ENCODE data around the gene PRCP.

DNA sequence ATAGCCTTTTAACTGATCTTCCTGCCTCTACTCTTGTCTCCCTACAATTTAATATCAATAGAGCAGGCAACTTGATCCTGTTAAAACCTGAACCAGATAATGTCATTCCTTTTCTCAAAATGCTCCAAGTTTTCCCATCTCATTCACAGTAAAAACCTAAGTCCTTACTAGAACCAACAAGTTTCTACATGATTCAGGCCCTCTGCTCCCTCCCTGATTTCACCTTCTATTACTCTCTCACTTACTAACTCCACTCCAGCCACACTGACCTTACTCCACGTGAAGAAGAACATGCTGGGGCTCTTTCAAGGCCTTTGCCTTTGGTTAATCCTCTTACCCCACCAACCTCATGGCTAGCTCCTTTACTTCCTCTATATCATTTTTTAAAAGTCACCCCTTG, 71.1 kb downstream of the PRCP start:
- TF ChIP-seq, protein P1, sequence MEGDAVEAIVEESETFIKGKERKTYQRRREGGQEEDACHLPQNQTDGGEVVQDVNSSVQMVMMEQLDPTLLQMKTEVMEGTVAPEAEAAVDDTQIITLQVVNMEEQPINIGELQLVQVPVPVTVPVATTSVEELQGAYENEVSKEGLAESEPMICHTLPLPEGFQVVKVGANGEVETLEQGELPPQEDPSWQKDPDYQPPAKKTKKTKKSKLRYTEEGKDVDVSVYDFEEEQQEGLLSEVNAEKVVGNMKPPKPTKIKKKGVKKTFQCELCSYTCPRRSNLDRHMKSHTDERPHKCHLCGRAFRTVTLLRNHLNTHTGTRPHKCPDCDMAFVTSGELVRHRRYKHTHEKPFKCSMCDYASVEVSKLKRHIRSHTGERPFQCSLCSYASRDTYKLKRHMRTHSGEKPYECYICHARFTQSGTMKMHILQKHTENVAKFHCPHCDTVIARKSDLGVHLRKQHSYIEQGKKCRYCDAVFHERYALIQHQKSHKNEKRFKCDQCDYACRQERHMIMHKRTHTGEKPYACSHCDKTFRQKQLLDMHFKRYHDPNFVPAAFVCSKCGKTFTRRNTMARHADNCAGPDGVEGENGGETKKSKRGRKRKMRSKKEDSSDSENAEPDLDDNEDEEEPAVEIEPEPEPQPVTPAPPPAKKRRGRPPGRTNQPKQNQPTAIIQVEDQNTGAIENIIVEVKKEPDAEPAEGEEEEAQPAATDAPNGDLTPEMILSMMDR (IDR thresholded peaks at IDR 0.05; ENCODE audit: insufficient read depth, low read depth, low read length) = no peak
- TF ChIP-seq EZH2 (IDR thresholded peaks at IDR 0.05; ENCODE audit: insufficient read depth, low read length) = no peak

Measured in astrocyte (in vitro differentiated cells and primary cell).